Melanocyte of skin (primary cell): ENCODE measurements around the gene UNC45A. TPM values are rescaled to one million over a fixed set of nuclear protein-coding genes. Genes with fewer than 3 reads are reported as not detected.

Experiments used
- small RNA-seq, 2 donors: library from RNA; depleted of rRNA; stranded (forward); fragments of <200 nt; gene quantifications; one replicate each; pipeline ENCODE3, GENCODE V24; 2012
- total RNA-seq, 2 donors: library from RNA; depleted of rRNA; stranded (reverse); fragments of >200 nt; gene quantifications; 2 replicates each; pipeline ENCODE4 v1.2.3, GENCODE V29; 2012

Gene UNC45A
- 10 to 100 TPM; 81.2 to 95.2 TPM for total RNA-seq

GRCh38 chr15:90934949-90935751, at the start of gene UNC45A:
Gene UNC45A (plus strand): TSS chr15:90935285. CDS start chr15:90935325, 40 bp downstream.

GRCh38 chr15:90902840-90903732, 32.0 kb upstream of the UNC45A start, which contains the start of gene MAN2A2:
Gene MAN2A2 (plus strand): TSS chr15:90903302. CDS start chr15:90904208, 906 bp downstream.

GRCh38 chr15:90931828-90932659, 3.0 kb upstream of the UNC45A start, which contains the start of gene HDDC3:
Gene HDDC3 (minus strand): TSS chr15:90932549. CDS start chr15:90932540, 9 bp downstream.

GRCh38 chr15:90954712-90955623, 19.9 kb downstream of the UNC45A start, which contains the start of gene RCCD1:
Gene RCCD1 (plus strand): TSS chr15:90954884. CDS start chr15:90956735, 1,851 bp downstream.

GRCh38 chr15:90994417-90995311, 59.6 kb downstream of the UNC45A start, which contains the start of gene PRC1:
Gene PRC1 (minus strand): TSS chr15:90994535. CDS start chr15:90994417, 118 bp downstream.

Small RNAs within 50 kb of the gene (small RNA-seq; reads per million reads assigned to genes)
- gene RF00019 = 0 reads per million in 2 donors

Other genes with a start within 250 kb of the UNC45A start
- 10 to 100 TPM in 1 of 2 donors, 1 to 10 TPM in 1; 9.3 to 25.3 TPM for gene BLM, start 217.9 kb upstream of the UNC45A start, total RNA-seq
- 10 to 100 TPM; 43.7 to 77.9 TPM for gene FURIN, start 66.7 kb upstream of the UNC45A start, total RNA-seq
- 10 to 100 TPM; 23.4 to 70.3 TPM for gene FES, start 50.8 kb upstream of the UNC45A start, total RNA-seq
- gene MAN2A2, start 32.0 kb upstream of the UNC45A start, total RNA-seq = 10 to 100 TPM; 34.1 to 34.3 TPM
- gene HDDC3, start 2.7 kb upstream of the UNC45A start, total RNA-seq = 10 to 100 TPM; 12.0 to 14.0 TPM
- 10 to 100 TPM; 14.5 to 17.0 TPM for gene RCCD1, start 19.6 kb downstream of the UNC45A start, total RNA-seq
- gene PRC1, start 59.2 kb downstream of the UNC45A start, total RNA-seq = 100 to 1,000 TPM in 1 of 2 donors, 10 to 100 TPM in 1; 93.9 to 255 TPM
- gene VPS33B, start 87.3 kb downstream of the UNC45A start, total RNA-seq = 10 to 100 TPM; 11.0 TPM
- under 1 TPM; 0.33 to 0.34 TPM for gene SV2B, start 165.0 kb downstream of the UNC45A start, total RNA-seq